HG03135 (cell line): ENCODE measurements around the gene PI4KA.
"Not testable (repeated sequence)": the region's sequence is repeated elsewhere in the genome, so short reads cannot be mapped to it uniquely, and the experiment has no call there.

Experiments
- ATAC-seq: cut with Tn5 transposase; IDR thresholded peaks from one replicate; pipeline ENCODE4 v1.9.1; 2021; ENCODE audit warnings: mild to moderate bottlenecking, moderate library complexity; ENCODE audit not compliant: unreplicated experiment

PI4KA gene

DNA sequence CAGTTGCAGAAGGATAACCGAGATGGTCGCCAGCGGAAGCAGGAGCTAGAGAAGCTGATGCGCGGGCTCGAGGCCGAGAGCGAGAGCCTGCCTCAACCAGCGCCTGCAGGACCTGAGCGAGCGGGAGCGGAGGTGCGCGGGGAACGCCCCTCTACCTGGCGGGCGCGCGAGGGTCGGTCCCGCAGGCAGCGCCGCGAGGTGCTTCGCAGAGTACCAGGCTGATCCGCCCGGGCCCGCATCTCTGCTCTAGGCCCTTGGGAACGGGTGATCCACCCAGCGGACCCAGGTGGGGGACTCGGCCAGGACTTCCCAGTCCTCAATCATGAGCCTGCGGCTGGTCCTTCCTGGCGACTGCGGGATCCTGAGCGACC, 156.5 kb downstream of the PI4KA start:
- peak; percentile 8 for ATAC-seq

DNA sequence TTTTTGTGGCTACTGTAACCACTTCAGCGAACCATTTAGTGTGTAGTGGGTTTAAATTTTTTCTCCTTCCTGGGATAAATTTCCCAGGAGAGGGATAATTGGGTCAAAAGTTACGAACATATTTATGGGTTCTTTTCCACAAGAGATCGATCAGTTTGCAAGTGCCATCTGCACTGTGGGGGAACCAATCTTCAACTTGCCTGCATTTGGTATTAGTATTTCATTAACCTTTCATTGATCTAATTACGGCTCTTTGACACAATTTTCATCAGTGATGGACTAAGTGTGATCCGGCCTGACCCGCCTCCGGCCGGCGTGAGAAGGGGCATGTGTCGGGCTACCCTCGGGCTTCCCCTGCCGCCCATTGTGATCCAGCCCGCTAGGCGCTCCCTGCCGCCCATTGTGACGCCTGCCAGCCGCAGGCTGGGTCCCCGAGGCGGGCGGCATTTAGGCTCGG, 156.9 kb downstream of the PI4KA start:
- ATAC-seq: not testable (repeated sequence)

DNA sequence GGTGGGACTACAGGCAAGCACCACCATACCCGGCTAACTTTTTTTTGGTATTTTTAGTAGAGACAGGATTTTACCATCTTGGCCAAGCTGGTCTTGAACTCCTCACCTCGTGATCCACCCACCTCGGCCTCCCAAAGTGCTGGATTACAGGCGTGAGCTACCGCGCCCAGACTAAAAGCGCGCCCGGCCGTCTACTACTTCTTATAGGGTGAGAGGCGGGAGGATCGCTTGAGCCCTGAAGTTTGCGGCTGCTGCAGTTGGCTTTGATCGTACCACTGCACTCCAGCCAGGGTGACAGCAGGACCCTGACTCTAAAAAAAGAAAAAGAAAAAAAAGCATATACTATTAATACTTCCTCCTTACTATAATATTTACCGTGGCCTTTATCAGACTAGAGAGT, 158.3 kb downstream of the PI4KA start:
- not testable (repeated sequence) for ATAC-seq

DNA sequence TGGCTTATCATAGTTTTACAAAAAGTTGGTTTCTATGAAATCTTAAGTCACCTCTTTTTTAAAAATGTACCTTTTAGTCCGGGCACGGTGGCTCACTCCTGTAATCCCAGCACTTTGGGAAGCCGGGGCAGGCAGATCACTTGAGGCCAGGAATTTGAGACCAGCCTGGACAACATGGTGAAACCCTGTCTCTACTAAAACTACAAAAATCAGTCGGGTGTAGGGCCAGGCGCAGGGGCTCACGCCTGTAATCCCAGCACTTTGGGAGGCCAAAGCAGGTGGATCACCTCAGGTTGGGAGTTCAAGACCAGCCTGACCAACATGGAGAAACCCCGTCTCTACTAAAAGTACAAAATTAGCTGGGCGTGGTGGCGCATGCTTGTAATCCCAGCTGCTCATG, 158.8 kb downstream of the PI4KA start:
- ATAC-seq: not testable (repeated sequence)

DNA sequence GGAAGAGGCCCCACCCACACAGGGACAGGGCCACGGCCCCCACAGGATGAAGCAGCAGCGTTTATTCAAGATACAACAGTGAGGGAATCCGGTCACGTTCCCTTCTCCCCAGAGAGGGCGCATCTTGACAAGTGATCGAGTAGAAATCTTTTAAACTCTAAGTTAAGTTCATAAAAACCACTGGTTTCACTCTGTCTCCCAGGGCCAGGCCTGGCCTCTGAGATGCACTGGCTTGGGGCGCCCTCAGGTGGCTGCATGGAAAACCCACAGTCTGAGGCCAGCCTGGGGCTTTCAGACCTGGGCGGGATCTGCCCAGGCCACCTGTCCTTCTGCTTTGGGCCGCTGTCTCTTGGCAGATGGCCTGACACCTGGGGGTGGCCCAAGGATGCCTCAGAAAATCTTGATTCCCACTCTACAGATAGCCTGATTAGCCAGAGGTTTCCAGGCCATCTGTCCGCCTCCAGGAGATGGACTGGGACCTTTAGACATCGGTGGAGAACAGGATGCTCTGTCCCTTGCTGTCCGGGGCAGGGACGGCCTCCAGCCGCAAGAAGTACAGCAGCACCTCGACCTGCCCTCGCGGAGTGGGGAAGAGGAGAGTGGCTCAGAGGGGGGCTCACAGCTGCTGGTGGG, 161.0 kb downstream of the PI4KA start:
- not testable (repeated sequence) for ATAC-seq

DNA sequence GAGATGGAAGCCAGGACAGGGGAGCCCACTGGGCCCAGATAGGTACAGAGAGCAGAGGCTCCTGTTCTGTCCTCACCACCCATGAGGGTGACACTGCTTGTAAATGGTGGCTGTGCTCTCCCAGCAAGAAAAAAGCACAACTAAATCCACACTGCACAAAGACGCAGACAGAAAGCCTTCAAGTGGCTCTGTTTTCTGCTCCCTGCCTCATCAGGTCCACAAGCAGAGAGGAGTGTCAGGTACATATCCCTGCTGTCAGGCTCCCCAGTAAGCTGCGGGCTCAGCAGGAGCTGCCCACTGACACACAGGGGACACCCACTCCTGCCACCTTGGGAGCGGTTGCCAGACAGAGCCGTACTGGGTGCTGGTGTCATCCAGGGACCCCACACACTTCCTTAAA, 162.6 kb downstream of the PI4KA start:
- not testable (repeated sequence) for ATAC-seq

DNA sequence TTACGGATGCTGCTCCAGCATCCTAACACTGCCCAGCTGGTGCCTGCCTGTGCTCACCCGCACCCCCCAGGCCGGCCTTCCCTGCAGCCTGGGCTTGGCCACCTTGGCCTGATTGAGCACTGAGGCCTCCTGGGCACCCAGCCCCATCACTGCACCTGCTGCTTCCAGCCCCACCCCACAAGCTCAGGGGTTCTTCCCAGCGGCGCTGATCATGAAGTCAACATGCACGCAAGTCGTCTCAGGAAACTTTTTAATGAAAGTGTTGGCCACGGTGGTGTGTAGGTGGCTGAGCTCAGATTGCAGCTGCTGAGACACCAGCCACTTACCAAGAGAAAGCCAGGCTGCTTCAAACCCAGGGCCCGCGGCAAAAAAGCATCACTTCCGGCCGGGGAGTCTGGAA, 163.4 kb downstream of the PI4KA start:
- not testable (repeated sequence) for ATAC-seq

DNA sequence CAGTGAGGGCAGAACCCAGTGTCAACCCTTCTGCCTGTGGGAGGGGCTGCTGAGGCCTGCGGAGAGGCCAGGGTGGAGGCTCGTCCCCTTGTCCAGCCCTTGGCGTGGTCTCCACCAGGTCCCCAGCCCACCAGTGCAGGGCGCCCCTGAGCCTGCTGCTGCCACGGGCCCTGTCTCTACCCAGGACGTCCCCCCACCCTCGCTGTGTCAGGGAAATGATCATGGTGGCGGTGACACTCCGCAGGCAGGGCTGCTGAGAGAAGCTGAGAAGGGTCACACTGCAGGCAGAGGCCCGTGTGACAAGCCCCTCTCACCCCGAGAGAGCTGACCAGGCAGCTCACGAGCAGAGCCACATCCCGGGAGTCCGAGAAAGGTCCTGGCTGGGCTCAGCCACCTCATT, 164.4 kb downstream of the PI4KA start:
- ATAC-seq: not testable (repeated sequence)

DNA sequence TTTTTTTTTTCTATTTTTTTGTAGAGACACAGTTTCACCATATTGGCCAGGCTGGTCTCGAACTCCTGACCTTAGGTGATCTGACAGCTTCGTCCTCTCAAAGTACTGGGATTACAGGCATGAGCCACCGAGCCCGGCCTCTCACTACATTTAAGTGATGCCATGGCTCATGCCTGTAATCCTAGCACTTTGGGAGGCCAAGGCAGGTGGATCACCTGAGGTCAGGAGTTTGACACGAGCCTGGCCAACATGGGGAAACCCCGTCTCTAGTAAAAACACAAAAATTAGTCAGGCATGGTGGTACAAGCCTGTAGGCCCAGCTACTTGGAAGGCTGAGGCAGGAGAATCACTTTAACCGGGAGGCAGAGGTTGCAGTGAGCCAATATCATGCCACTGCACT, 165.7 kb downstream of the PI4KA start:
- not testable (repeated sequence) for ATAC-seq

DNA sequence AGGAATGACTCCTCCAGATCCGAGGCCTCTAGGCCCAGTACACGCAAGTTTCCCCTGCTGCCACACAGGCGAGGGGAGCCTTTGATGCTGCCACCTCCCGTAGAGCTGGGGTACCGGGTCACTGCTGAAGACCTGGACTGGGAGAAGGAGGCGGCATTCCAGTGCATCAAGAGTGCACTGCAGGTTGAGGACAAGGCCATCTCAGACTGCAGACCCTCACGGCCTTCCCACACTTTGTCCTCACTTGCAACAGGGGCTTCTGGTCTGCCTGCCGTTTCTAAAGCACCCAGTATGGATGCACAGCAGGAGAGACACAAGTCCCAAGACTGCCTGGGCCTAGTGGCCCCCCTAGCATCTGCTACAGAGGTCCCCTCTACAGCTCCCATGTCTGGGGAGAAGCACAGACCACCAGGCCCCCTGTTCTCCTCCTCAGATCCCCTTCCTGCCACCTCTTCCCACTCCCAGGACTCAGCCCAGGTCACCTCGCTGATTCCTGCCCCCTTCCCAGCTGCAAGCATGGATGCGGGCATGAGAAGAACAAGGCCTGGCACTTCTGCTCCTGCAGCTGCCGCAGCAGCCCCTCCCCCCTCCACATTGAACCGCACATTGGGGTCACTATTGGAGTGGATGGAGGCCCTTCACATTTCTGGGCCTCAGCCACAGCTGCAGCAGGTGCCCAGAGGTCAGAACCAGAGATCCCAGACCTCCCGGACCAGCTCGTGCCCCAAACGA, 167.9 kb downstream of the PI4KA start:
- not testable (repeated sequence) for ATAC-seq

DNA sequence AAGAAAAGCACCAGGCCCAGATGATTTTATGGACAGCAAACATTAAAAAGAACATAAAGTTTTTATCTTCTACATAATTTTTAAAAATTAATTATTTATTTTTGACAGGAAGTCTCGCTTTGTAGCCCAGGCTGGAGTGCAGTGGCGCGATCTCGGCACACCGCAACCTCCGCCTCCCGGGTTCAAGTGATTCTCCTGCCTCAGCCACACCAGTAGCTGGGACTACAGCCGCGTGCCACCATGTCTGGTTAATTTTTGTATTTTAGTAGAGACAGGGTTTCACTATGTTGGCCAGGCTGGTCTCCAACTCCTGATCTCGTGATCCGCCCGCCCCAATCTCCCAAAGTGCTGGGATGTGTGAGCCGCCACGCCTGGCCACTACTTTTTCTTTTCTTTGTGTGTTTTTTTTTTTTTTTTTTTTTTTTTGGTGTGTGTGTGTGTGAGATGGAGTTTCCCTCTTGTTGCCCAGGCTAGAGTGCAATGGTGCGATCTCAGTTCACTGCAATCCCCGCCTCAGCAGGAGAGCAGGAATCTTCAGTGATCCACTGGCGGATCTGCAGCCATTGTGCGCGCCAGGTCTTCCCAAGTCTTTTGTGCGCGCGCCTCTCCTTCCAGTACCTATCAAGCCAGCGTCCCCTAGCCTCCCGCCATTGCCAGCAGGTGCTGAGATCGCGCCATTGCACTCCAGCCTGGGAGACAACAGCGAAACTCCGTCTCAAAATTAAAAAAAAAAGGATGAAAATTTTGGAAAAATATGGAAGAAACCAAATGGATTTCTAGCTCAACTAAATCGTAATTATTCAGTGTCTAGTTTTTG, 171.0 kb downstream of the PI4KA start:
- not testable (repeated sequence) for ATAC-seq

DNA sequence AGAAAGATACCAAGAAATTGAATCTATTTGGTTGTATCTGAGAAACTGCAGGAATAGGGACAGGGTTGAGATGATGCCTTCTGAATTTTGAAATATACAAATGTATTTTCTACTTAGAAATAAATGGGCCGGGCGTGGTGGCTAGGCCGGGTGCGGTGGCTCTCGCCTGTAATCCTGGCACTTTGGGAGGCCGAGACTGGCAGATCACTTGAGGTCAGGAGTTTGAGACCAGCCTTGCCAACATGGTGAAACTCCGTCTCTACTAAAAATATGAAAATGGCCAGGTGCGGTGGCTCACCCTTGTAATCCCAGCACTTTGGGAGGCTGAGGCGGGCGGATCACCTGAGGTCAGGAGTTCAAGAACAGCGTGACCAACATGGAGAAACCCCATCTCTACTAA, 172.8 kb downstream of the PI4KA start:
- ATAC-seq: not testable (repeated sequence)

DNA sequence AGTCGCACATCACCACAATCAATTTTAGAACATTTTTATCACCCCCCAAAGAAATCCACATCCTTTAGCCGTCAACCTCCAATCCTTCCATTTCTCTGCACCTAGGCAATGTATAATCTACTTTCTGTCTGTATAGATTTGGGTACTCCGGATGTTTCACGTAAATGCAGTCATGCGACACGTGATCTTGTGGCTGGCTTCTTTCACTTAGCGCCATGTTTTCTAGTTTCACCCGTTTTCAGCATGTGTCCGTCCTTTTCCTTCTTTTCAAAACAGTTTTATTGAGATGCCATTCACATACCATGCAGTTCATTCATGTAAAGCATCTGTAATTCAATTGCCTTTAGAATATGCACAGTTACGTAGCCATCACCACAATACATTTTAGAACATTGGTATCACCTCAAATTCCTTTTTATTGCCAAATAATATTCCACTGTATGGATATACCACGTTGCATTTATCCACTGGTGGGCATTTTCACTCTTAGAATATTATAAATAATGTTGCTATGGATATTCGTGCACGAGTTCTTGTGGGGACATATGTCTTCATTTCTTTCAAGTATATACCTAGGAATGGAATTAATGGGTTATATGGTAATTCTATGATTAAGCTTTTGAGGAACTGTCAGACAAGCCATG, 179.7 kb downstream of the PI4KA start:
- not testable (repeated sequence) for ATAC-seq

DNA sequence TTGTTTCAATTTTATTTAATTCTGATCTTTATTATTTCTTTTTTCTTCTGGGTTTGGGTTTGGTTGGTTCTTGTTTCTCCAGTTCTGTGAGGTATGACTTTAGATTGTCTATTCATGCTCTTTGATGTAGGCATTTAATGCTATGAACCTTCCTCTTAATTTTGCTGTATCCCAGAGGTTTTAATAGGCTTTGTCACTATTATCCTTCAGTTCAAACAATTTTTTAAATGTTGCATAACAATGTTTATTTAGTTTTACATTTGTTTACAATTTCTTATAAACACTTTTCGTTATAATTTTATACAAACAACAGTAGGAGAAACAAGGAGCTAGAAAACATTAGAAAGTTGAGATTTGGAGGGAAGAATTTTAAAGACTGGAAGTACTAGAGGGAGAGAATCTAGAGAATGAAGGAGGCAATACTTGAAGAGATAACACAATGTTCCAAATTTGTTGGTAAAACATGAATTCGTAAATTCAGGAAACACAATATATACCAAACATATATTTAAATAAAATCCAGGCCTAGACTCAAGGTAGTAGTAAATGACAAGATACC, 180.8 kb downstream of the PI4KA start:
- ATAC-seq: no peak

DNA sequence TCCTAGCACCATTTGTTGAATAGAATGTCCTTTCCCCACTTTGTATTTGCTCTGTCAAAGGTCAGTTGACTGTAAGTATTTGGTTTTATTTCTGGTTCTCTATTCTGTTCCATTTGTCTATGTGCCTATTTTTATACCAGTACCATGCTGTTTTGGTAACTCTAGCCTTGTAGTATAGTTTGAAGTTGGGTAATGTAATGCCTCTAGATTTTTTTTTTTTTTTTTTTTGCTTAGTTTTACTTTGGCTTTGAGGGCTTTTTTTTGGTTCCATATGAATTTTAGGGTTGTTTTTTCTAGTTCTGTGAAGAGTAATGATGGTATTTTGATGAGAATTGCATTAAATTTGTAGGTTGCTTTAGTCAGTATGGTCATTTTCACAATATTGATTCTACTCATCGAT, 183.0 kb downstream of the PI4KA start:
- ATAC-seq: not testable (repeated sequence)

DNA sequence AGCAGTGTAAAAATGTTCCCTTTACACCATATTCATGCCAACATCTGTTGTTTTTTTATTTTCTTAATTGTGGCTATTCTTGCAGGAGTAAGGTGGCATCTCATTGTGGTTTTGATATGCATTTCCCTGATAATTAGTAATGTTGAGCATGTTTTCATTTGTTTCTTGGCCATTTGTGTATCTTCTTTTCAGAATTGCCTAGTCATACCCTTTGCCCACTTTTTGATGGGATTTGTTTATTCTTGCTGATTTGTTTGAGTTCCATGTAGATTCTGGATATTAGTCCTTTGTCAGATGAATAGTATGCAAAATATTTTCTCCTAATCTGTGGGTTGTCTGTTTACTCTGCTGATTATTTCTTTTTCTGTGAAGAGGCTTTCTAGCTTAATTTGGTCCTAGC, 183.6 kb downstream of the PI4KA start:
- no peak for ATAC-seq

DNA sequence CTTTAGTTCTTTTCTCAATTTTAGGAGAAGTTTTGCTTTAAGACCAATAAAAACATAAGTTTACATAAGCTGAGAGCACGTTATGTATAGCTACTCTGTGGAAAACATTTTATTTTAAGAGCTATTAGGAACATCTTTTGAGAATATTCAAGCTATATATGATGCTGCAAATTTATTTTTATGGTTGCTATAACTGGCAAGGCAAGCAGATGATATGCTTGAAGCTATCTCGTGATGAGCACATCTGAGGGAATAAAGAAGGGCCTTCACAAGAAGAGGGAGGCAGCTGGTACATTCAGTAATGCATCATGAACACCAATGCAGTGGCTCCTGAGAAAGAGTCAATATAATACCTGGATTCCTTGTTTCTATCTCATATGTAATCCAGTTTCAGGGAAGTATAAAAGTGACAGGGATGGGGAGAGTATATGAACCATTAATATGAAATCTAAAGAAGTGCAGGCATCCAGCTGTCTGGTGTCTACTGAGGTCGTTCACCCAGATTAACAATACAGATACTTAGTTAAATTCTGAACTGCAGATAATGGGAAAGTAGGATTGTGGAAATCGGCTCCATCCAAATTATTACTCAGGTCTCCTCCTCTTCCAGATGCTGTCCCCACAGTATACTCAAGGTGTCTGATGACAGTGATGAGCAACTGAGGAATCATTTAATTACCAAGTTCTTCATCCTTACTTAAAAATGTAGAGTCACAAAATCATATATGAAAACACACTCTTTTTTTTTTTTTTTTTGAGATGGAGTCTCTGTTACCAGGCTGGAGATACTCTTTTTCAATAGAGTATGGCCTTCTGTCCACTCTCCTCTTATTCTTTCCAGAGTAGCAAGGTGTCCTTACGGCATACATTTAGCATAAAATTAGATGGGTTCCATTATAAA, 185.1 kb downstream of the PI4KA start:
- ATAC-seq: no peak

DNA sequence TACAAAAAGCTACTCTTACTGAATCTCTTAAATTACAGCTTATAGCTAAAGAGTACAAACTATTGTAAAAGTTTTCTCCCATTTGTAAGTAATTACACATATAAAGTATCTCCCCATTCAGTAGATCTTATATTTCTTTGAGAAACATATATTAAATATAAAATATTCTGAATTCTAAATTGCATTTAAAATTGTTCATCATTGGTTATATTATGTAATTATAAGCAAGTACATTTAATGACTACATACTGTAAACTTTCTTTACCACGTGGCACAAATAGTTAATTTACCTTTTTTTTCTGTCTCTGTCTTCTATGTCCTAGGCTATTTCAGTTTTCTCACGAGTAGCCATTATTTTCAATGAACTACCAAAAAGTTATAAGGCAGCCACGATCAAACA, 185.9 kb downstream of the PI4KA start:
- no peak for ATAC-seq

DNA sequence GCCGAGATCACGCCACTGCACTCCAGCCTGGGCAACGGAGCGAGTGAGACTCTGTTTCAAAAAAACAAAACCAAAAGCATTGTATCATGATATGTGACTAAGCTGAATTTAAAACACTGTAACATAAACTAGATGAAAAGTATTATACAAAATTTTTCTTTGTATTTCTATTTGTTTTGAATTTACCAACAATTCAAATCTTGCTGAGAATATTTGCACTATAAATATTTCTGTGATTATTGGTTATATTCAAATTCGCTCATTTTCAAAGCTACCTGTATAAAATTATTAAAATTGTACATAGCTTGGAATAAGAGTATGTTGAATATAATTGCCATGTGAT, 186.6 kb downstream of the PI4KA start:
- no peak for ATAC-seq
